ENCODE measurements around the gene MCOLN1.

MCOLN1 gene

GRCh38 chr19:7550987-7551761 lies 28.8 kb downstream of the MCOLN1 start:
- Histone ChIP-seq H3K36me3 (replicated peaks) (peaks cover 25% of the 10 kb centered on the region), H3K27ac (no peak overlapping the region), H3K4me3 (ENCODE audit: low read depth, low read length) (peak overlapping the region; percentile 24), H3K27me3 (replicated peaks) (no peaks in the 10 kb centered on the region)
- TF ChIP-seq CTCF (IDR thresholded peaks at IDR 0.05; ENCODE audit: low read depth, low read length, missing control alignments) = no peak
- DNase-seq = peak; percentile 27
- in situ Hi-C loops (cut with HindIII; ENCODE audit: low pct_ligation_motif_present, low sequenced_read_pairs) = no loop called here

GRCh38 chr19:7552781-7553180 lies 30.4 kb downstream of the MCOLN1 start:
- no peak for DNase-seq
- Histone ChIP-seq H3K27me3 (replicated peaks) (no peaks in the 10 kb centered on the region), H3K27ac (no peak overlapping the region), H3K4me3 (ENCODE audit: low read depth, low read length) (no peak overlapping the region), H3K36me3 (replicated peaks) (peaks cover 39% of the 10 kb centered on the region)
- in situ Hi-C loops (cut with HindIII; ENCODE audit: low pct_ligation_motif_present, low sequenced_read_pairs) = no loop called here
- TF ChIP-seq CTCF (IDR thresholded peaks at IDR 0.05; ENCODE audit: low read depth, low read length, missing control alignments) = no peak

- H3K36me3 ChIP-seq (replicated peaks) = peaks cover 56% of the 10 kb centered on the region
- H3K4me3 ChIP-seq (ENCODE audit: low read depth, low read length) = no peak overlapping the region
- H3K27ac ChIP-seq = no peak overlapping the region
- DNase-seq = no peak
- TF ChIP-seq CTCF (IDR thresholded peaks at IDR 0.05; ENCODE audit: low read depth, low read length, missing control alignments) = no peak
- in situ Hi-C loops (cut with HindIII; ENCODE audit: low pct_ligation_motif_present, low sequenced_read_pairs) = no loop called here
- no peaks in the 10 kb centered on the region for H3K27me3 ChIP-seq (replicated peaks)
Observed at GRCh38 chr19:7554565-7554964, 32.1 kb downstream of the MCOLN1 start.

- DNase-seq = no peak
- no peak for TF ChIP-seq CTCF (IDR thresholded peaks at IDR 0.05; ENCODE audit: low read depth, low read length, missing control alignments)
- Histone ChIP-seq H3K4me3 (ENCODE audit: low read depth, low read length) (no peak overlapping the region), H3K27ac (no peak overlapping the region), H3K27me3 (replicated peaks) (no peaks in the 10 kb centered on the region), H3K36me3 (replicated peaks) (peaks cover 57% of the 10 kb centered on the region)
- in situ Hi-C loops (cut with HindIII; ENCODE audit: low pct_ligation_motif_present, low sequenced_read_pairs) = no loop called here
Observed at GRCh38 chr19:7554990-7555864, 32.8 kb downstream of the MCOLN1 start.

GRCh38 chr19:7556696-7557315 lies 34.4 kb downstream of the MCOLN1 start:
- TF ChIP-seq CTCF (IDR thresholded peaks at IDR 0.05; ENCODE audit: low read depth, low read length, missing control alignments) = no peak
- Histone ChIP-seq H3K27ac (no peak overlapping the region), H3K4me3 (ENCODE audit: low read depth, low read length) (no peak overlapping the region), H3K36me3 (replicated peaks) (peaks cover 60% of the 10 kb centered on the region), H3K27me3 (replicated peaks) (no peaks in the 10 kb centered on the region)
- in situ Hi-C loops (cut with HindIII; ENCODE audit: low pct_ligation_motif_present, low sequenced_read_pairs) = no loop called here
- DNase-seq = no peak

Data from brain microvascular endothelial cell (primary cell).